HL-60/S4 treated with retinoic acid at 250 ng/mL for 4 days and 3 days (cell line): Measurements from ENCODE around the gene C17orf100.

ENCODE experiments used
- in situ Hi-C: fragments of 300-500 bp; cut with MboI; formaldehyde crosslinking; loops from 2 replicates; pipeline ENCODE4 v1.7.0; 2022; ENCODE audit warnings: low sequenced_read_pairs

The C17orf100 gene

DNA sequence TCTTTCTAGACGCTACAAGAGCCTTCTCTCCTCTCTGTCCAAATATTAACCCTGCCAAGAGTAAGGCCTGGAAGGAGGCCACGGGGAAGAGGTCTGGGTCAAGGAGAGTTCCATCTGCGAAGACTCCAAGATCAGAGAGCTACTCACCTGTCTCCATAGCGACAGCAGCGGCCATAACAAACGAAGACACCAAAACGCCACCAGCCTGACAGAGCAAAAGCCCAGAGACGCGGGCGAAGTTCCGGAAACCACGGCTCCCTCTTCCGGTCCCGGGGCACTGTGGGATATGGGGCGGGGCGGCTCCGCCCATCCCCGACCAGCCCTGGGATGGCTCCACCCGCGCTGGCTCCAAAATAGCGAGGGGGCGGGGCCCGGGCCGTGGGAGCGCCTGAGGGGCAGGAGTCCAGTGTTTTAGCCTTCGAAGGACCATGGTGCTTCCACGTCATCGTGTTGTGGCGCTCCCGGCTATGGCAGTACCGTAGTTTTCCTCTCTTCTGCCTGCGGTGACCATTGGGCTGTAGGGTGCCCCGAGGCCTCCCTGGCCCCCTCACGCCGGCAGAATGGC, at the start of gene C17orf100, which contains the start of gene MED31:
Gene C17orf100 (plus strand): TSS at position 409 of the 565 bp plus-strand sequence. CDS start 152 bp downstream, at position 561.
Gene MED31 (minus strand): TSS at position 252 of the 565 bp plus-strand sequence. CDS start 77 bp downstream, at position 175.
- in situ Hi-C loops: no loop called here

DNA sequence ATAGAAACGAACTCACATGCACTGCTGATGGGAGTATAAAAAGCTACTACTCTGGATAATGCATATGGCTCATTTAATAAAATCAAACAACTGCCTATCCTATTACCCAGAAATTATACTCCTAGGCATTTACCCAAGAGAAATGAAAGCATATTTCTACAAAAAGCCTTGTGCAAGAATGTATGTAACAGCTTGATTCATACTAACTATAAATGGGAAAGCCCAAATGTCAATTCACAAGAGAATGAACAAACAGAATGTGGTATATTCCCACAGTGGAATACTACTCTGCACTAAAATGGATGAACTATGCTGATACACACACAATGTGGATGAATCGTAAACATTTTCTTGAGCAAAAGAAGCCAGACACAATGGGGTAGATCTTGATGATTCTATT, 49.4 kb upstream of the C17orf100 start:
- in situ Hi-C loops: no loop called here

DNA sequence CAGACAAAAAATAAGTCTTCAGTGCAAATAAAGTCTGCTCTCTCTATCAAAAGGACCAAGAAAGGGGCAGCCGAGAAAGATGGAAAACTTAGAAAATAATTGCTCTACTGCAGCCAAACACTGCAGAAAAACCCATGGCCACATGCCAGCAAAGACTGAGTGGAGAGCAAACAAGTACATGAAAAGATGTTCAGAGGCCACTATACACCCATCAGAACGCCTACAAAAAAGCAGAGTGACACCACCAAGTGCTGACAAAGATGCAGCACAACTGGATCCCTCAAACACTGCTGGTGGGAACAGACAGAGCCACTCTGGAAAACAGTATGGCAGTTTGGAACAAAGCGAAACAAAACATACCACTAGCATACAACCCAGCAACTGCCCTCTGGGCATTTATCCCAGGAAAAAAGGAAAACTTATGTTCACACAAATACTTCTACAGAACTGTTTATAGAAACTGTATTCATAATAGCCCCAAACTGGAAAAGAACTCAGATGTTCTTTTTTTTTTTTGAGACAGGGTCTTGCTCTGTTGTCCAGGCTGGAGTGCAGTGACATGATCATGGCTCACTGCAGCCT, 47.7 kb upstream of the C17orf100 start:
- in situ Hi-C loops: no loop called here

DNA sequence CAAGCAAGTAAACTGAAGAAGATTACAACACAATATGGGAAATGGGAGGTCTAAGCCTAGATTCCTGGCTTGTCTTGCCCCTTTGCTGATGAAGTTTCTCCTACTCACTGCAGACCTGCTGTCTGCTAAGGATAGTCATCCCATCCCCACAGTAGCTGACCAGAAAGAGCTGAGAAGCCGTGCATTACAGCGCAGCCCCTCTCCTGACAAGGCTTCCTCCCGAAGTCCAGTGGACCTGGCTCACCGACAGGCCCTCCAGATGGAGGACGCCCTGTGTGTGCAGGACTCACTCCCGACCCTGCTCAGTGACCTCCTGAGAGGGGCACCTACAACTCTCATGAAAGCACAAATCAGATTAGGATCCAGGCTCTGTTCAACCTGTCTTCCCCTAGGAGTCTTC, 46.4 kb upstream of the C17orf100 start:
- in situ Hi-C loops: no loop called here

DNA sequence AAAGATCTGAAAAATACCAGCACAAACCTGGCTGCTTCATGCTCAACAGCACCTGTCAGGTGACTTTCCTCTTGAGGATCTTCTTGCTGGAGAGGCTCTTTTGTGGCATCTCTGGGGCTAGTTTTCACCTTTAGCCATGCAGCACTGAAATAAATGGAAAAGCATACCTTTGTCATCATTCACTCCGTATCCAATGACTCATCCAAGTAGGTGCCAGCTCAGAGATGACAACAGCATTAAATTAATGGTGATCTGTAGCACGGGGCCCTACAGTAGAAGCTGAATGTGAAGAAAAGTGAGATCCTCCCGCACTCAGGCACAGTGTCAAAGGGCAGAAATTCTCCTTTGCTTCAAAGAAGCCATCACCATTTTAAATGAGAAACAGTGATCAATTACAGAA, 43.2 kb upstream of the C17orf100 start:
- in situ Hi-C loops: no loop called here

DNA sequence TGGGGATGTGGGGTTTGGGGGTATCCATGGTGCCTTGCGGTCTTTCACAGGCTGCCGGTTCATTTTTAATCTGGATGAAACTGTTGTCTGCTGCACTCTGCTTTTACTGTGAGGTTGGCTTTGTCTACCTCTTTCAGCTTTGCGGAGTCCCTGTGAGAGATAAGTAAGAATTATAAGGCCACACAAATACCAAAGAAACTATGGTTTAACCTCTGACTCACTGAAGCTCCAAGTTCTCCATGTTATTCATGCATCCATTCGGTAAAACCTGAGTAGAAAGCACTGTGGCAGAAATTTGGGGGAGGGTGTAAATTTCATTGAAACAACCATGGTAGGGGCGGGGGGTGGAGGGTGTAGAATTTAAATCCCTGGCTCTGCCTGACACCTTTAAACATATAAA, 41.6 kb upstream of the C17orf100 start:
- in situ Hi-C loops: no loop called here

DNA sequence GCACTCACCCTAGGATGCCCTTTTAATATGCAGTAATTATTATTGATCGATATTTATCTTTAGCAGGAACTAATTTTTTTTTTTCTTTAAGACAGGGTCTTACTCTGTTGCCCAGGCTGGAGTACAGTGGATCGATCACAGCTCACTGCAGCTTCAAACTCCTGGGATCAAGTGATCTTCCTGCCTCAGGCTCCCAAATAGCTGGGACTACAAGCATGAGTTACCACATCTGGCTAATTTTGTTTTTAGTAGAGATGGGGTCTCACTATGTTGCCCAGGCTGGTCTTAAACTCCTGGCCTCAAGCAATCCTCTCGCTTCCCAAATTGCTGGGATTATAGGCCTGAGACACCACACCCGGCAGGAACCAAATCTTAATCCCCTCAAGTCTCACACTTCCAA, 40.3 kb upstream of the C17orf100 start:
- in situ Hi-C loops: no loop called here

DNA sequence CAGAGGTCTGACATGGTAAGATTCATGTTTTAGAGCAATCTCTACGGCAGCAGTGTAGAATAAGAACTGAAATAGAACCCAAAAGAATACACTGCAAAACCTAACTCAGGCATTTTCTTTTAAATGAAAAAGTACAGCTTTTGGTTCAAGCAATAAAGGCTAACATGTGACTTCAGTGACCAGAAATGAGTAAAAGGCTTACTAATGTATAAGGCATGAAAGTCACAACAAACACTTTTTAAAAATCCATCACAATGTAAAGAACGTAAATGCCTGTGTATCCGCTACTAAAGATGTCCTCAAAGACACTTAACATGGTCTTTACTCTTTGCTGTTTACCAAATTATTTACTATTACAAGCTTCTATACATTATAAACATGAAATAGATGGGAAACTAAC, 27.6 kb upstream of the C17orf100 start:
- in situ Hi-C loops: no loop called here

DNA sequence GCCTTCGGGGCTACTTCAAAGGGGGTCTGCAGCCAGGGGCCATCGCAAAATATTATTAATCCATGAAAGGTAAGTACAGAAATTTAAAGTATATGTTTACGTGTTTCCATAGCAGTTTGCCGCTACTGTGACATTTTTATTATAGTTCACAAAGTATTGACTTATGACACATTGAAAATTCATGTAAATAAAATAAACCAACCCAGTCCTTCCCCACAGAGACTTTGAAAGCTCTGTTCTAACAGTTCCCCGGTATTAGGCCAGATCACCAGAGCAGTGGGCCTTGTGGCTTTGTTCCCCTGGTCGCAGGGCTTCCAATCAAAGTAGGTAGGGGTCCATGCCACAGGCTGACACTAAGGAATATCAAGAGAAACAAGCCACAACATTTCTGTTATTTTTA, 24.9 kb upstream of the C17orf100 start:
- in situ Hi-C loops: no loop called here

DNA sequence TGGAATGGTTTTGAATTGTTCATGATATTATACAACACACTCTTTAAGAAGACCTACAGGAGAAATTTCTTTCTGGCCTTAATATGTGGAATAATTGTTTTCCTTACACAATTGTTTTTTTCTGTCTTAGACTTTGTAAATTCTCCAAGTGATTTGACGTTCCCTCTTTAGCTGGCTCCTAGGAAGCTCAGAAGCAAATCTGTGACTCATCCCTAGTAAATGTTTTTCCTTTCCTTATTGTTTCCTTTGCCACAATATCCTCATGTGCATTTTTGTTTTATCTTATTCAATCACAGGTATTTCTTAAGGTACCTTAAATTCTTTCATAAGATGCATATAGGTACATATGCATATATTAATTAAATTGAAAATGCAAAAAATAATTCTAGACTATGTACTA, 24.5 kb upstream of the C17orf100 start:
- in situ Hi-C loops: no loop called here

DNA sequence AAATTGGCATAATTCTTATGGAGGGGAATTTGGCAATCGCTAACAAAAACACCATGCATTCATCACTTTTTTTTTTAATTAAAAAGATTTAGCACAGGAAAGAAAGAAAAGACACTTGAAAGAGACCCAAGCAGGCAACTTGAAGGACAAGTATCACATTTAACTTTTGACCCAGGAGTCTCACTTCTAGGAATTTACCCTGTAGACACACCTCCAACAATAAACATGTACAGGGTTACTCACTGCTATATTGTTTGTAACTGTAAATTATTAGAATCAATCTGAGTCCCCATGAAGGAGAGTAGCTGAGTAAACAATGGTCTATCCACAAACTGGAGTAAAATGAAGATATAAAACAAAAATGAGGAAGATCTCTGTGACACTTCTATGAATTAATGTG, 21.2 kb upstream of the C17orf100 start:
- in situ Hi-C loops: no loop called here

DNA sequence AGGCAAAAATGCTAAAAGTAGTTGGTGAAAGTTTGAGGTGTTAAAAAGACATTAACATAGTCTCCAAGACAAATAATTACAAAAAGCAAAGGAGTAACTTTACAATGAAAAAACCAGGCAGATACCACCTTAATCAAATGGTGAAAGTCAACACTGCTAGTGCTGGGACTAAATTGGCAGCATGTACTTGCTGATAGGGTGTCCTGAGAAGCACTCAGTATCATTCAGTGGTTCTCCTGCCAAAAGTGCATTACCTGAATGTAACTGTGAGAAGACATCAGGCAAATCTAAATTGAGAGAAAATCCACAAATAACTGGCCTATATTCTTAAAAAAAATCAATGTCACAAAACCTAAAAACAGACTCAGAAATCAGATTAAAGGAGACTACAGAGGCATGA, 19.0 kb upstream of the C17orf100 start:
- in situ Hi-C loops: no loop called here

DNA sequence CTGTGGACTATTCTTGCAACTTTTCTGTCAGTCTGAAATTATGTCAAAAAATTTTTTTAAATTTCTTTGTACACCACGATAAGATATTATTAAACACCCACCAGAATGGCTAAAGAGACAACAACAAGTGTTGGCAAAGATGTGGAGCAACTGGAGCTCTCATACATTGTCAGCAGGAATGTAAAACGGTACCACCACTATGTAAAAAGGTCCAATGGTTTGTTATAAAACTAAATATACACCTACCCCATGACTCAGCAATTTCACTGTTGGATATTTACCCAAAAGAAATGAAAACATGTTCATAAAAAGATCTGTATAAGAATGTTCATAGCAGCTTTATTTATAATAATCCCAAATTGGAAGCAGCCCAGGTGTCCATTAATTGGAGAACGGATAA, 18.3 kb upstream of the C17orf100 start:
- in situ Hi-C loops: no loop called here

DNA sequence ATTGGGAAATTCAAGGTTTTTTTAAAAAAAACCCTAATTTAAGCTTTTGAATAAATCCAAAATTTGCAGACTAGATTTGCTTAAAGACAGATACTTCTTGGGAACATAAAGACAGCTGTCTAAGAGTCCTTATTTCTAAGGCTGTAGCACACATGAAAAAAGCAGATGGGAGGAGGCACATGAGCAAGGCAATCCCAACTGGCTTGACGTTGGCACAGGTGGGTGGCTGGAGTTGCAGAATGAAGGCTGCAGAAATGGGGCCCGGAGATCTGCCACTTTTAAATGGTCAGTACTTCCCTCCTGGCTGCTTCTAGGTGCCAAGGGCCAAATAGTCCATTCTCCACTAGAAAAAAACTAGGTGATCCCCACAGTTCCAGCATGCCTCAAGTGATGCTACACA, 15.5 kb upstream of the C17orf100 start:
- in situ Hi-C loops: no loop called here

DNA sequence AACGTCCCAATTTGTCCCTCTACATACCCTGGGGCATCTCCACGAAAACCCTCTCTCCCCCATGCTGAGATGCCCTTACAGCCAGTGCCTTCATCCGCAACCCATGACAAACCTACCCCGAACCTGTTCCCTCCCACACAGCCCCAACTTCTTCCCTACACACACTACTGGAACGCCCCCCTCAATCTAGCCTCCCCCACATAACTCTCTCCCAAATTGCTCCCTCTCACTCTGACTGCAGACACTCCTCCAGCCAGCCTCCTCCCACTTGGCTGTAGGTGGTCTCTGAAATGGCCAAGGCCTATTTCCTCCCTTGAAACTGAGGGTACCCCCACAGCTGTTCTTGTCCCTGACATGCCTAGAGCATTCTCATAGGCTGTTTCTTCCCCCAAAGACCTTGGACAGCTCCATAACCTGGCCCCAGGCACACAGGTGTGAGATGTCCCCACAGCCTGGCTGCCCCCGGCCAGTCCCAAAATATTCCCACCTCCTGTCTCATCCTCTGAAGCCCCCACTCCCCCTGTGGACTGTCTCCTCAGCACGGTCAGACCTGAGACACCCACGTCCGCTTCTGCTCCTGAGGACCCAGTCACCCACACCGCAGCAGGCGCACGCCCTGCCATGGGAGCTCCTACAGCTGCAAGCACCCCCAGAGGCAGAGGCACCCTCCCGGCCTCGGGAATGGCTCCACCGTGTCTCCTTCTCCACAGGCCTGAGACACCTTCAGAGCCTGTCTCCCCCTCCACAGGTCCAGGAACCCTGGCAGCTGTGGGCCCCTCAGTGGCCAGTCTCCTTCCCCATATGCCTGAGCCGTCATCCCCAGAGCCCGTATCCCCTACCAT, 14.7 kb upstream of the C17orf100 start:
- in situ Hi-C loops: no loop called here

DNA sequence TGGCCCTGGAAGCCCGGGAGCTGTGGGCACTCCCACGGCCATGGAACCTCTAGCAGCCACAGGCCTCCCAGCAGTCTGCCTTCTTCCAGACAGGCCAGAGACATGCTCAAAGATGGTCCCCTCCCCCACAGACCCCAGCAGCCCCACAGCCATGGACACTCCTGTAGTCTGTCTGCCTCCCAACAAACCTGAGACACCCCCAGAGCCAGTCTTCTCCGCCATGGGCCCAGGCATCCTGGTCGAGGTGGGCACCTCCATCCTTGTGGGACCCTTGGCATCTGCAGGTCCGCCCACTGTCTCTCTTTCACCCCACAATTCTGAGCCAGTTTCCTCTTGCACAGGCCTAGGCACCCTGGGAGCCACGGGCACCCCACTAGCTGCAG, 14.1 kb upstream of the C17orf100 start:
- in situ Hi-C loops: no loop called here

DNA sequence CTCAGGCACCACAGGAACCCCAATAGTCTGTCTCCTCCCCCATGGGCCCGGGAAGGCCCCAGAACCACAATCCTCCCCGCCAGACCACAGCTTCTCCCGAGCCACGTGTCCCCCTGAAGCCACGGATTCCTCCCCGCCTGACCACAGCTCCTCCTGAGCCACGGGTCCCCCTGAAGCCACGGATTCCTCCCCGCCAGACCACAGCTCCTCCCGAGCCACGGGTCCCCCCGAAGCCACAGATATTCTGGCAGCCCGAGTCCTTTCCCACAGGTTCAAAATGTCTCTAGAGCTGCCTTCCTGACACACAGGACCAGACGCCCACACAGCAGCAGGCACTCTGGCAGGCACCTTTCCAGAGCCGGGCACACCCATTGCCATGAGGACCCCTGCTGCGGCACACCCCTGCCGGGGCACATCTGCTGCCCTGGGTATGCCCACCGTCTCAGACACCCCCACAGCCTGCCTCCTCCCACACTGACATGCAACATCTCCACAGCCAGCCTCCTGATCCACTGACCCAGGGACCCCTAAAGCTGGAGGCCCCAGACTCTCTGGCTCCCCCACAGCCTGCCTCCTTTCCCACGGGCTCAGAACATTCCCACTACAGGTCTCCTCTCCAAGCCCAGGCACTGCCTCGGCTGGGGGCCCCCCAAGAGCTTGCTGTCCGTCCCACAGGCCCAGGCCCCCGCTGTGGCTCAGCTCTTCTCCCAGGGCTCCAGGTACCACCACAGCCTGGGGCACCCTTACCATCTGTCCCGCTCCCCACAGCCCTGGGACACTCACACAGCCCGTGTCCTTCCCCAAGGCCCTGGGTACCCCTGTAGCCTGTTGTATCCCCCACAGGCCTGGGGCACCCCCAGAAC, 13.3 kb upstream of the C17orf100 start:
- in situ Hi-C loops: no loop called here

DNA sequence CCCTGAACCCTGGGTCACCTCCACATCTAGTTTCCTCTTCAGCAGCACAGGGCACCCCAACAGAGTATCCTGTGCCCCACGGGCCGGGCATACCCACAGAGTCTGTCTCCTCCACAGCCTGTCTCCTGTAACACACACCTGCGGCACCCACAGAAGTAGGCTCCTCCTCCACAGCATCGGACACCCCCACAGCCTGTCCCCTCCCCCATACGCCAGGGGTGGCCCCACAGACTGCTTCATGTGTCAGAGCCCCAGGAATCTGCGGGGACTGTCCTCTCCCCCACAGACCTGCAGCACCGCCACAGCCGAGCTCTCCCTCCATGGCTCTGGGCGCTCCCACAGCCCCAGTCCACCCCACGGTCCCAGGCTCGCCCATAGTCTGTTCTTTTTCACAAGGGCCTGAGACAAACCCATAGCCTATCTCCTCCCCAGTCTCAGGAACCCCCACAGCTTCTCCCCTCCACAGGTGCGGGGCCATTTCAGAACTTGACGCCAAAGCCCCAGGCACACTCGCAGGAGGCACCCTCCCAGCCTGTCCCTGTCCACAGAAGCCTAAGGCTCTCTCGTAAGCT, 12.5 kb upstream of the C17orf100 start:
- in situ Hi-C loops: no loop called here

DNA sequence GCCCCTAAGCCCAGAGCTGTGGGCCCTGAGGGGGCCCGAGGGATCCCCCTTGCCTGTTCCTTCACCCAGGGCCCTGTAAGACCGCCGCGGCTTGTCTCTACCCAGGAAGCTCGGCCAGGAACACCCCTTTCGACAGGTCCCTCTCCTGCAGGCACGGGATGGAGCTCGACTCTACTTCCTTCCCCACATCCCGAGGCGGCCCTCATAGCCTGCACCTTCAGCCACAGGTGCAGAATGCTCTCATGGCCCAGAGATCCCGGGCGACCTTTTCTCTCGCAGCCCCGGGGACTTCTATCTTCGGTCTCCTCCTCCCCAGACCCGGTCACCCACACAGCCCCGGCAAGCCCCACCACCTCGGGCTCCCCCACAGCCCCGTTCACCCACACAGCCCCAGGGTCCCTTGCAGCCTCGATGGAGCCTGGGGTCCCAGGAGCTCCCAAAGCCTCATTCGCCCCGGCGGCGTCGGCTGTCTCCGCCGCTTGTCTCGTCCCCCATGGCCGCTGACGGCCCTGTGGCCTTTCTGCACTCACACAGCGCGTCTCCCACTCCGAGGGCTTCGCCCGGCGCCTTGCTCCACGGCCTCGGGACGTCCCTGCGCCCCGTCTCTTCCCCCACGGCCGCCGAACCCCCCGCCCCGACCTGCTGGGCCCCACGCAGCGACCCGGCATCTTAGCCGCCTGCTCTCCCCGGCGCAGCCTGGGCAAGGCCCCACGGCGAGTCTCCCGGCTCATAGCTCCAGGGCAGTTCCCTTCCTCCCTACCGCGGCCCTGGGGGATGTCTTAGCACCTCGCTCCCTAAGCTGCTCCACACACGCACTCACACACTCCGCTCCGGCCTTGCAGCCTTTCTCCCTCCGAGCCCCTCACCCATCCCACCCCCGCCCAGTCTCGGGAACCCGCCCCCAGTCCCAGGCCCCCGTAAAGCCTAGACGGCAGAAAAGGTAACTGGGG, 11.7 kb upstream of the C17orf100 start:
- in situ Hi-C loops: no loop called here
